Endothelial cell of umbilical vein (primary cell): ENCODE results near the gene MOB3A. TPM values are rescaled to one million over a fixed set of nuclear protein-coding genes. Genes with fewer than 3 reads are reported as not detected.

Experiments used
- BruUV-seq: library from RNA; stranded (reverse); fragments of 400-500 nt; replicated peaks from 2 replicates; lab custom pipeline; 2021; lab: Mats Ljungman, UMichigan
- CTCF ChIA-PET: fragments of 300-600, 350-600 bp; sonication (Branson Sonifier 250); formaldehyde crosslinking; loops from one replicate; lab custom pipeline; 2021; ENCODE audit warnings: antibody characterized with exemption, inconsistent platforms; lab: Charles Lee
- POLR2A ChIA-PET: fragments of 300-600, 350-600 bp; sonication (Branson Sonifier 250); formaldehyde crosslinking; loops from one replicate; lab custom pipeline; 2021; ENCODE audit warnings: antibody characterized with exemption, inconsistent platforms; lab: Charles Lee
- DNase-seq: peaks from one replicate; pipeline ENCODE4 v3.0.0-alpha.2; 2011; ENCODE audit warnings: low read depth, low spot score
- FAIRE-seq: peaks from 2 replicates; lab custom pipeline; 2011; peaks lifted over from hg19 to GRCh38; lab: Jason Lieb, UNC
- H2AFZ ChIP-seq: 2 replicates; pipeline ENCODE4 v1.6.0; 2012; ENCODE audit warnings: low read depth, low read length, control low read depth, inconsistent platforms
- H3K27ac ChIP-seq: 2 replicates; pipeline ENCODE4 v1.5.1; 2011; ENCODE audit warnings: low read depth, mild to moderate bottlenecking, control low read depth, low read length, moderate library complexity; ENCODE audit not compliant: insufficient read depth
- H3K27me3 ChIP-seq, 2 experiments: 2 replicates each; pipeline versions ENCODE4 v1.6.0 to v1.6.1; 2011; ENCODE audit warnings: low read length in 2 of 2, mixed read lengths in 1 of 2; ENCODE audit not compliant: control insufficient read depth in 2 of 2, insufficient read depth in 2 of 2
- H3K36me3 ChIP-seq, 2 experiments: 2 replicates in 1 of 2; 3 replicates in 1 of 2; pipeline ENCODE4 v1.5.1; 2011; ENCODE audit warnings: low read length in 2 of 2, mild to moderate bottlenecking in 1 of 2, moderate library complexity in 1 of 2; ENCODE audit not compliant: control insufficient read depth in 2 of 2, insufficient read depth in 2 of 2; ENCODE audit errors: extremely low read depth in 1 of 2
- H3K4me1 ChIP-seq: 3 replicates; pipeline ENCODE4 v1.5.1; 2011; ENCODE audit warnings: mild to moderate bottlenecking, low read length; ENCODE audit not compliant: control insufficient read depth, insufficient read depth; ENCODE audit errors: extremely low read depth
- H3K4me2 ChIP-seq: 2 replicates; pipeline ENCODE4 v1.6.1; 2011; ENCODE audit warnings: low read length, control low read depth, mixed read lengths; ENCODE audit not compliant: insufficient read depth
- H3K4me3 ChIP-seq, 3 experiments: fragments of 200-600 bp in 1 of 3; sonication (generic), shearing (Covaris generic) in 1 of 3; replicated peaks in 1 of 3; 2 replicates each; pipeline ENCODE4 v1.5.1; 2011 to 2016; ENCODE audit warnings: control low read depth in 3 of 3, low read length in 3 of 3, mild to moderate bottlenecking in 2 of 3, inconsistent platforms in 1 of 3, low read depth in 1 of 3, moderate library complexity in 1 of 3; ENCODE audit not compliant: insufficient read depth in 1 of 3
- H3K79me2 ChIP-seq: 2 replicates; pipeline ENCODE4 v1.6.0; 2012; ENCODE audit warnings: low read length, inconsistent platforms; ENCODE audit not compliant: control insufficient read depth, insufficient read depth
- H3K9ac ChIP-seq: replicated peaks from 2 replicates; pipeline ENCODE3; 2011; ENCODE audit warnings: low read length, control low read depth; ENCODE audit not compliant: insufficient read depth; ENCODE audit errors: extremely low read depth
- H3K9me1 ChIP-seq: replicated peaks from 3 replicates; pipeline ENCODE4 v1.6.0; 2011; ENCODE audit warnings: mild to moderate bottlenecking, low read length; ENCODE audit not compliant: control insufficient read depth, insufficient read depth; ENCODE audit errors: extremely low read depth
- H3K9me3 ChIP-seq: replicated peaks from 2 replicates; pipeline ENCODE4 v1.5.1; 2012; ENCODE audit warnings: low read length, inconsistent platforms; ENCODE audit not compliant: control insufficient read depth, insufficient read depth
- H4K20me1 ChIP-seq: replicated peaks from 2 replicates; pipeline ENCODE3; 2011; ENCODE audit warnings: mild to moderate bottlenecking, low read length; ENCODE audit not compliant: control insufficient read depth, insufficient read depth; ENCODE audit errors: extremely low read depth
- CTCF ChIP-seq, 2 donors: IDR thresholded peaks; 1 replicate in 1 of 2; 2 replicates in 1 of 2; pipeline ENCODE4 v1.5.1; 2011; ENCODE audit warnings: low read length in 2 of 2, mild to moderate bottlenecking in 2 of 2, moderate library complexity in 2 of 2, control low read depth in 1 of 2, inconsistent platforms in 1 of 2, low read depth in 1 of 2; ENCODE audit not compliant: insufficient read depth in 1 of 2; ENCODE audit errors: extremely low read depth in 1 of 2
- EZH2 ChIP-seq: IDR thresholded peaks from 2 replicates; pipeline ENCODE4 v1.6.1; 2012; ENCODE audit warnings: borderline replicate concordance, low read depth, mild to moderate bottlenecking, moderate library complexity, low read length, inconsistent platforms; ENCODE audit not compliant: severe bottlenecking
- FOS ChIP-seq: IDR thresholded peaks from 2 replicates; pipeline ENCODE4 v1.6.1; 2011; ENCODE audit warnings: mild to moderate bottlenecking, low read length, moderate library complexity, borderline replicate concordance; ENCODE audit not compliant: insufficient read depth
- GATA2 ChIP-seq: IDR thresholded peaks from 2 replicates; pipeline ENCODE4 v1.7.0; 2011; ENCODE audit warnings: low read depth, mild to moderate bottlenecking, moderate library complexity, mixed read lengths, low read length; ENCODE audit not compliant: insufficient read length, insufficient read depth
- JUN ChIP-seq: IDR thresholded peaks from 2 replicates; pipeline ENCODE4 v1.6.1; 2011; ENCODE audit warnings: borderline replicate concordance, low read depth; ENCODE audit not compliant: insufficient read length, insufficient read depth
- MAX ChIP-seq: IDR thresholded peaks from 2 replicates; pipeline ENCODE4 v1.6.1; 2011; ENCODE audit not compliant: insufficient read depth, insufficient read length
- MYC ChIP-seq: IDR thresholded peaks from one replicate; pipeline ENCODE4 v1.6.1; 2011; ENCODE audit warnings: mild to moderate bottlenecking, low read depth, low read length
- POLR2A ChIP-seq: IDR thresholded peaks from 2 replicates; pipeline ENCODE4 v1.6.1; 2012; ENCODE audit warnings: low read depth, mild to moderate bottlenecking, control low read depth, low read length
- POLR2AphosphoS5 ChIP-seq: IDR thresholded peaks from 2 replicates; pipeline ENCODE4 v1.6.1; 2012; ENCODE audit warnings: low read depth, mild to moderate bottlenecking, control low read depth, low read length, moderate library complexity; ENCODE audit not compliant: insufficient read depth
- dilution Hi-C: fragments of 300-500 bp; cut with MboI; formaldehyde crosslinking; loops from one replicate; pipeline ENCODE4 v1.15.0; 2019; ENCODE audit warnings: low sequenced_read_pairs; ENCODE audit not compliant: extremely low pct_ligation_motif_present
- intact Hi-C: fragments of 100-400 bp; cut with micrococcal nuclease; formaldehyde crosslinking; loops from one replicate; pipeline ENCODE4 v1.10.0; 2022
- polyA plus RNA-seq, 4 experiments: library from polyadenylated mRNA; depleted of rRNA in 3 of 4; stranded (reverse) in 3 of 4; unstranded in 1 of 4; fragments of >200 nt; gene quantifications; 2 replicates each; pipeline versions ENCODE4 v1.2.1 to v1.2.3, GENCODE V29; 2011 to 2012; ENCODE audit warnings: missing spikeins in 1 of 4
- total RNA-seq: library from RNA; stranded (reverse); gene quantifications from 2 replicates; pipeline ENCODE4 v1.2.3, GENCODE V29; 2021

Gene MOB3A
- total and polyA plus RNA-seq, 2 donors (not counting 3 experiments of a cell fraction or from before 2014, with no cell fraction given): 46.5 to 59.7 TPM

DNA sequence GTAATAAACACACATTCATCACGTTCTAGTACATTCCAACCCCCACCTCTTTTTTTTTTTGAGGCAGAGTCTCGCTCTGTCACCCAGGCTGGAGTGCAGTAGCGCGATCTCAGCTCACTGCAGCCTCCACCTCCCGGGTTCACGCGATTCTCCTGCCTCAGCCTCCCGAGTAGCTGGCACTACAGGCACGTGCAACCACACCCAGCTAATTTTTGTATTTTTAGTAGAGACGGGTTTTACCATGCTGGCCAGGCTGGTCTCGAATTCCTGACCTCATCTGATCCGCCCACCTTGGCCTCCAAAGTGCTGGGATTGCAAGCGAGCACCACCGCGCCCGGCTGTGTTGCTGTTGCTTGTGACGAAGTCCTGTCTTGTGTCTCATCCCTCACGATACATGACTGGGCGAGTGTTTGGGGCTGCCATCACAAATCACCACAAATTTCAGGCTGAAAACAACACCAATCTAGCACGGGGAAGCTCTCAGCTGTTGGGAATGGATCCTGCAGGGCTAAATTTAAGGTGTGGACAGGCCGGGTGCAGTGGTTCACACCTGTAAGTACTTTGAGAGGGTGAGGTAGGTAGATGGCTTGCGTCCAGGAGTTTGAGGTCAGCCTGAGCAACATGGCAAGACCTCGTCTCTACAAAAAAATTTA, 15.7 kb downstream of the MOB3A start:
- H3K9me3 ChIP-seq: no peaks in the 10 kb centered on the region
- H3K4me2 ChIP-seq: no peak overlapping the region
- H3K4me3 ChIP-seq: no peak overlapping the region
- dilution Hi-C loops: no loop called here
- ChIA-PET POLR2A (no interaction called here), CTCF (no interaction called here)
- peaks cover 8% of the 10 kb centered on the region for H3K4me1 ChIP-seq
- peaks cover 4 to 22% of the 10 kb centered on the region in 2 experiments for H3K36me3 ChIP-seq
- BruUV-seq: no TSS peak
- H3K27me3 ChIP-seq: no peaks in the 10 kb centered on the region
- FAIRE-seq (no peak), DNase-seq (no peak)
- H4K20me1 ChIP-seq: no peaks in the 10 kb centered on the region
- no peak overlapping the region for H2AFZ ChIP-seq
- no peak for TF ChIP-seq CTCF (IDR thresholded peaks at IDR 0.05; ENCODE audit: extremely low read depth in 1 of 2, insufficient read depth in 1 of 2, low read depth in 1 of 2, low read length in 2 of 2)
- TF ChIP-seq JUN: no peak
- no peak for TF ChIP-seq MYC
- TF ChIP-seq FOS: no peak
- TF ChIP-seq POLR2AphosphoS5: no peak
- no peak for TF ChIP-seq EZH2
- TF ChIP-seq MAX: no peak
- TF ChIP-seq POLR2A: no peak
- TF ChIP-seq GATA2: no peak
- H3K9ac ChIP-seq: no peak overlapping the region
- H3K79me2 ChIP-seq: peaks cover 9% of the 10 kb centered on the region
- intact Hi-C loops: no loop called here
- H3K27ac ChIP-seq: no peak overlapping the region
- no peaks in the 10 kb centered on the region for H3K9me1 ChIP-seq
